IMR-90 (cell line): ENCODE data around the gene CCDC9. TPM values are rescaled to one million over a fixed set of nuclear protein-coding genes. Genes with fewer than 3 reads are reported as not detected.

Source experiments
- ATAC-seq: fragments of 200-7000 bp; cut with Tn5 transposase; 2 replicates; pipeline ENCODE4 v1.9.1; 2020; ENCODE audit warnings: low read depth, mild to moderate bottlenecking, moderate library complexity
- BruUV-seq: library from RNA; stranded (reverse); fragments of 400-500 nt; replicated peaks from 2 replicates; lab custom pipeline; 2021; lab: Mats Ljungman, UMichigan
- CTCF ChIA-PET: fragments of 300-600 bp; formaldehyde crosslinking; extraction: SDS; loops from one replicate; lab custom pipeline; 2021; ENCODE audit warnings: antibody characterized with exemption; lab: Yijun Ruan, JAX
- POLR2A ChIA-PET: fragments of 300-600 bp; sonication (Branson Sonifier 250); formaldehyde crosslinking; loops from one replicate; lab custom pipeline; 2022; ENCODE audit warnings: antibody characterized with exemption; ENCODE audit not compliant: unreplicated experiment; lab: Charles Lee
- DNase-seq: peaks from one replicate; pipeline ENCODE4 v3.0.0; 2013
- H2AFZ ChIP-seq: replicated peaks from 2 replicates; pipeline ENCODE3; 2013; ENCODE audit warnings: low read length, mild to moderate bottlenecking; ENCODE audit not compliant: poor library complexity
- H2AK5ac ChIP-seq: 2 replicates; pipeline ENCODE4 v1.6.1; 2013; ENCODE audit warnings: low read depth, low read length, inconsistent platforms
- H2AK9ac ChIP-seq: replicated peaks from 2 replicates; pipeline ENCODE3; 2013; ENCODE audit warnings: mild to moderate bottlenecking, low read depth, low read length, moderate library complexity; ENCODE audit not compliant: poor library complexity
- H2BK120ac ChIP-seq: 2 replicates; pipeline ENCODE4 v1.6.1; 2013; ENCODE audit warnings: low read depth, low read length, inconsistent platforms
- H2BK15ac ChIP-seq: 3 replicates; pipeline ENCODE4 v1.6.1; 2013; ENCODE audit warnings: low read depth, low read length, inconsistent platforms
- H2BK20ac ChIP-seq: 2 replicates; pipeline ENCODE4 v1.6.1; 2013; ENCODE audit warnings: low read depth, mild to moderate bottlenecking, inconsistent platforms, low read length, moderate library complexity
- H2BK5ac ChIP-seq: 2 replicates; pipeline ENCODE4 v1.6.1; 2013; ENCODE audit warnings: mild to moderate bottlenecking, low read depth, low read length, inconsistent platforms; ENCODE audit not compliant: poor library complexity, severe bottlenecking
- H3K14ac ChIP-seq: replicated peaks from 2 replicates; pipeline ENCODE4 v1.6.1; 2013; ENCODE audit warnings: low read depth, low read length, inconsistent platforms
- H3K18ac ChIP-seq: 2 replicates; pipeline ENCODE4 v1.6.1; 2013; ENCODE audit warnings: low read depth, low read length, control low read depth
- H3K23ac ChIP-seq: 2 replicates; pipeline ENCODE4 v1.6.1; 2013; ENCODE audit warnings: low read depth, low read length, inconsistent platforms
- H3K27ac ChIP-seq: 2 replicates; pipeline ENCODE4 v1.5.1; 2013; ENCODE audit warnings: mild to moderate bottlenecking, control low read depth, low read length; ENCODE audit not compliant: insufficient read depth
- H3K27me3 ChIP-seq: 2 replicates; pipeline ENCODE4 v1.6.1; 2013; ENCODE audit warnings: low read length; ENCODE audit not compliant: control insufficient read depth, insufficient read depth
- H3K36me3 ChIP-seq: 2 replicates; pipeline ENCODE4 v1.6.1; 2013; ENCODE audit warnings: low read length, mixed read lengths; ENCODE audit not compliant: control insufficient read depth, insufficient read depth
- H3K4ac ChIP-seq: 2 replicates; pipeline ENCODE4 v1.6.1; 2013; ENCODE audit warnings: low read depth, low read length, inconsistent platforms
- H3K4me1 ChIP-seq: 2 replicates; pipeline ENCODE4 v1.6.1; 2013; ENCODE audit warnings: low read length, mixed read lengths; ENCODE audit not compliant: control insufficient read depth, insufficient read depth
- H3K4me2 ChIP-seq: 2 replicates; pipeline ENCODE4 v1.6.1; 2013; ENCODE audit warnings: low read depth, mild to moderate bottlenecking, control low read depth, low read length, moderate library complexity
- H3K4me3 ChIP-seq: 2 replicates; pipeline ENCODE4 v1.5.1; 2013; ENCODE audit warnings: low read depth, mild to moderate bottlenecking, control low read depth, low read length, moderate library complexity; ENCODE audit not compliant: insufficient read depth
- H3K56ac ChIP-seq: 2 replicates; pipeline ENCODE4 v1.6.1; 2013; ENCODE audit warnings: low read length, inconsistent platforms; ENCODE audit not compliant: insufficient read depth; ENCODE audit errors: extremely low read depth
- H3K79me1 ChIP-seq, 2 experiments: 2 replicates each; pipeline ENCODE4 v1.6.1; 2013; ENCODE audit warnings: low read length in 2 of 2, inconsistent platforms in 1 of 2, low read depth in 1 of 2
- H3K9ac ChIP-seq: 2 replicates; pipeline ENCODE4 v1.6.1; 2013; ENCODE audit warnings: low read depth, low read length, control low read depth
- H3K9me1 ChIP-seq: 2 replicates; pipeline ENCODE4 v1.6.1; 2013; ENCODE audit warnings: low read length, inconsistent platforms; ENCODE audit not compliant: insufficient read depth
- H3K9me3 ChIP-seq: 2 replicates; pipeline ENCODE4 v1.6.1; 2013; ENCODE audit warnings: low read length; ENCODE audit not compliant: control insufficient read depth, insufficient read depth
- H4K20me1 ChIP-seq: 2 replicates; pipeline ENCODE4 v1.6.1; 2013; ENCODE audit warnings: low read length, inconsistent platforms; ENCODE audit not compliant: insufficient read depth
- H4K5ac ChIP-seq: 2 replicates; pipeline ENCODE4 v1.6.1; 2013; ENCODE audit warnings: mild to moderate bottlenecking, low read depth, low read length, control low read depth
- H4K8ac ChIP-seq, 2 experiments: 2 replicates each; pipeline ENCODE4 v1.6.1; 2013; ENCODE audit warnings: low read depth in 2 of 2, low read length in 2 of 2, control low read depth in 1 of 2, inconsistent platforms in 1 of 2
- H4K91ac ChIP-seq: 2 replicates; pipeline ENCODE4 v1.6.1; 2013; ENCODE audit warnings: low read depth, low read length, inconsistent platforms; ENCODE audit not compliant: insufficient read depth
- BHLHE40 ChIP-seq: fragments of 150-350 bp; IDR thresholded peaks from 2 replicates; pipeline ENCODE4 v1.6.1; 2016; ENCODE audit warnings: mild to moderate bottlenecking, low read depth, low read length
- CEBPB ChIP-seq: IDR thresholded peaks from 2 replicates; pipeline ENCODE4 v1.6.1; 2012; ENCODE audit warnings: low read depth, low read length, improper control_type of control experiment
- FOS ChIP-seq: fragments of 150-350 bp; IDR thresholded peaks from 2 replicates; pipeline ENCODE4 v1.6.1; 2016; ENCODE audit warnings: low read depth, low read length
- MAFK ChIP-seq: IDR thresholded peaks from 2 replicates; pipeline ENCODE4 v1.6.1; 2012; ENCODE audit warnings: low read depth, low read length, improper control_type of control experiment
- MAZ ChIP-seq: IDR thresholded peaks from 2 replicates; pipeline ENCODE4 v1.6.1; 2012; ENCODE audit warnings: low read depth, mild to moderate bottlenecking, low read length, improper control_type of control experiment, moderate library complexity, borderline replicate concordance
- MXI1 ChIP-seq: IDR thresholded peaks from 2 replicates; pipeline ENCODE4 v1.6.1; 2012; ENCODE audit warnings: low read depth, mild to moderate bottlenecking, low read length, moderate library complexity, borderline replicate concordance
- NFE2L2 ChIP-seq: fragments of 150-350 bp; IDR thresholded peaks from 2 replicates; pipeline ENCODE4 v1.6.1; 2016; ENCODE audit warnings: low read depth, mild to moderate bottlenecking, low read length
- RCOR1 ChIP-seq: IDR thresholded peaks from 2 replicates; pipeline ENCODE4 v1.6.1; 2012; ENCODE audit warnings: mild to moderate bottlenecking, low read length, improper control_type of control experiment; ENCODE audit not compliant: insufficient replicate concordance
- SMC3 ChIP-seq: fragments of 150-350 bp; IDR thresholded peaks from 2 replicates; pipeline ENCODE4 v1.6.1; 2016; ENCODE audit warnings: low read depth, mild to moderate bottlenecking, antibody characterized with exemption, low read length, moderate library complexity
- WGBS, 2 experiments: methylation state at CpG; one replicate each; pipeline versions ENCODE4 v1.1.5 to v1.1.7; 2013; ENCODE audit warnings: missing lambda C conversion rate in 2 of 2; ENCODE audit not compliant: insufficient read length in 1 of 2; ENCODE audit errors: extremely low coverage in 2 of 2; 5-methylcytosine and 5-hydroxymethylcytosine counted together
- dilution Hi-C: fragments of 300-500 bp; cut with HindIII; formaldehyde crosslinking; loops from one replicate; pipeline ENCODE4 v1.14.3; 2018; ENCODE audit warnings: low sequenced_read_pairs; ENCODE audit not compliant: unreplicated experiment
- in situ Hi-C: fragments of 300-500 bp; cut with MboI; formaldehyde crosslinking; loops from 3 replicates; pipeline ENCODE4 v1.14.3; 2019; ENCODE audit warnings: low sequenced_read_pairs, inconsistent platforms, mixed read lengths
- intact Hi-C: fragments of 100-400 bp; cut with micrococcal nuclease; formaldehyde crosslinking; loops from 2 replicates; pipeline ENCODE4 v1.10.0; 2022
- polyA plus RNA-seq, 3 experiments: library from polyadenylated mRNA; depleted of rRNA; stranded (reverse); fragments of >200 nt; gene quantifications; 2 replicates each; pipeline ENCODE4 v1.2.3, GENCODE V29; 2012; ENCODE audit warnings: low replicate concordance in 1 of 3
- total RNA-seq: library from RNA; depleted of rRNA; stranded (reverse); fragments of >200 nt; gene quantifications from 2 replicates; pipeline ENCODE4 v1.2.3, GENCODE V29; 2012
- TF ChIP-seq, protein P1 (sequence below): fragments of 150-350 bp; IDR thresholded peaks from 2 replicates; pipeline ENCODE4 v1.6.1; 2016; ENCODE audit warnings: low read depth, mild to moderate bottlenecking, low read length, moderate library complexity, borderline replicate concordance

Gene CCDC9
- total and polyA plus RNA-seq, 2 of the 4 experiments (the other 2 are of a cell fraction): 2.9 to 8.6 TPM

DNA sequence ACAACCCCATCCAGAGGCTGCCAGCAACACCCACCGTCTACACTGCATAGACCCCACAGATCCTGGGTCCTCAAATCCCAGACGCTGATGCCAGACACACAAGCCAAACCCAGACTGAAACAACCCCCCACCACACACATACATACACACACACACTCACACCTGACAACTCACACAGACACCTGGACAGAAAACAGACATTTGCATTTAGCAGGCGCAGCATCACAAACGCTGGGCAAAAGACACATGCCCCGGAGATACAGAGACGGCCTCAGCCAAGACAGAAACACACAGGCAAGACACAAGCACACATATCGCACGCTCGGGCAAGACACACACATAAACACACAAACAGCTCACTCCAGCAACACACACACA lies 26.7 kb upstream of the CCDC9 start:
- TF ChIP-seq FOS: no peak
- TF ChIP-seq SMC3: no peak
- no peak for TF ChIP-seq MAZ
- TF ChIP-seq NFE2L2: no peak
- TF ChIP-seq RCOR1: no peak
- no peak for TF ChIP-seq BHLHE40
- TF ChIP-seq CEBPB: no peak
- TF ChIP-seq, protein P1, sequence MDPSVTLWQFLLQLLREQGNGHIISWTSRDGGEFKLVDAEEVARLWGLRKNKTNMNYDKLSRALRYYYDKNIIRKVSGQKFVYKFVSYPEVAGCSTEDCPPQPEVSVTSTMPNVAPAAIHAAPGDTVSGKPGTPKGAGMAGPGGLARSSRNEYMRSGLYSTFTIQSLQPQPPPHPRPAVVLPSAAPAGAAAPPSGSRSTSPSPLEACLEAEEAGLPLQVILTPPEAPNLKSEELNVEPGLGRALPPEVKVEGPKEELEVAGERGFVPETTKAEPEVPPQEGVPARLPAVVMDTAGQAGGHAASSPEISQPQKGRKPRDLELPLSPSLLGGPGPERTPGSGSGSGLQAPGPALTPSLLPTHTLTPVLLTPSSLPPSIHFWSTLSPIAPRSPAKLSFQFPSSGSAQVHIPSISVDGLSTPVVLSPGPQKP: no peak
- no peak for TF ChIP-seq MAFK
- TF ChIP-seq MXI1: no peak; the same call in 1 of the 2 replicates
- H4K91ac ChIP-seq: peak overlapping the region; percentile 78
- peaks cover 10 to 54% of the 10 kb centered on the region in 2 experiments for H3K79me1 ChIP-seq
- H3K4me1 ChIP-seq: peaks cover 29% of the 10 kb centered on the region
- H3K4ac ChIP-seq: peak overlapping the region; percentile 72
- H2BK15ac ChIP-seq: peak overlapping the region; percentile 25; the same call in 1 of the 3 replicates
- dilution Hi-C loops (no loop called here), in situ Hi-C loops (no loop called here), intact Hi-C loops (loop anchor here (1.0 kb wide), 1 partner anchor 15 kb away; no protein-coding TSS in a partner anchor)
- peak overlapping the region; percentile 98 for H3K4me2 ChIP-seq
- no peaks in the 10 kb centered on the region for H3K27me3 ChIP-seq
- H3K4me3 ChIP-seq: peak overlapping the region; percentile 96
- ATAC-seq (no peak), DNase-seq (peak; percentile 37)
- peak overlapping the region; percentile 55 for H3K18ac ChIP-seq
- peak overlapping the region; percentile 99 for H2AK5ac ChIP-seq
- peak overlapping the region; percentile 95 for H2AK9ac ChIP-seq
- no peak overlapping the region for H4K5ac ChIP-seq
- peak overlapping the region in 1 of 2 experiments; percentile 26; a peak in 1 of 4 replicates for H4K8ac ChIP-seq
- H2AFZ ChIP-seq: peak overlapping the region; percentile 69
- H2BK5ac ChIP-seq: peak overlapping the region; percentile 90
- ChIA-PET POLR2A (no interaction called here), CTCF (interaction anchor here (1.1 kb wide), 1 partner anchor 14 kb away, joined by 4 read pairs; no protein-coding TSS in a partner anchor)
- H3K36me3 ChIP-seq: no peaks in the 10 kb centered on the region; the same call in 1 of the 2 replicates
- WGBS, 2 experiments: 4% methylated on average over 7 of the region's 9 CpGs; no CpG with 5 or more reads in 1 of the 2 experiments
- peaks cover 33% of the 10 kb centered on the region for H4K20me1 ChIP-seq
- H3K23ac ChIP-seq: peak overlapping the region; percentile 96
- no peaks in the 10 kb centered on the region for H3K9me3 ChIP-seq
- H3K14ac ChIP-seq: peak overlapping the region; percentile 92
- peak overlapping the region; percentile 97 for H3K27ac ChIP-seq
- H3K9me1 ChIP-seq: peaks cover 21% of the 10 kb centered on the region
- H3K9ac ChIP-seq: peak overlapping the region; percentile 97
- peak overlapping the region; percentile 46 for H2BK120ac ChIP-seq
- BruUV-seq: TSS peak; percentile 27
- 0 out of 2 replicates have a peak overlapping the region, but pooled peaks have one; percentile 9 for H3K56ac ChIP-seq
- no peak overlapping the region for H2BK20ac ChIP-seq
